DMS153 treated with DMSO at 0.1 percent for 48 hours (cell line): Measurements from ENCODE around the gene PLXNC1.

Experiments
- DNase-seq: peaks from one replicate; lab custom pipeline; 2025; ENCODE audit not compliant: unreplicated experiment; lab: John Stamatoyannopoulos, UW

The PLXNC1 gene

DNA sequence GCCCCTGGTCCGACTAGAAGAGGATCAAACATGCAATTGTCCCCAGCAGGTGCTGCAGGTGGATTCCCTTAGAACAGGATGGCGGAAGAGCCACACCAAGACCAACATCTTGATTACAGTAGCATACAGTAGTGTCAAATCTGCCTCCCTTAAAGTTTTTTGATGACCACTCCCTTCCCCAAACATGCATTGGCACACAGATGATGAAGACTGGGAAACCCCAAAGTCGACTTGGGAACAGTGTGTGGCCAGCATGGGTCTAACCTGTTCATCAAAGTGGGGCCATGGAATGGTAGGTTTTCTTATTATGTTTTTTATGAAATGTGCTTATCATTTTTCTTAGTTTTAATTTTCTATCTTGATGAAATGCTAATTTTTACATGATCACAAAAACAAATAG lies 8.8 kb downstream of the PLXNC1 start:
- DNase-seq = no peak

DNA sequence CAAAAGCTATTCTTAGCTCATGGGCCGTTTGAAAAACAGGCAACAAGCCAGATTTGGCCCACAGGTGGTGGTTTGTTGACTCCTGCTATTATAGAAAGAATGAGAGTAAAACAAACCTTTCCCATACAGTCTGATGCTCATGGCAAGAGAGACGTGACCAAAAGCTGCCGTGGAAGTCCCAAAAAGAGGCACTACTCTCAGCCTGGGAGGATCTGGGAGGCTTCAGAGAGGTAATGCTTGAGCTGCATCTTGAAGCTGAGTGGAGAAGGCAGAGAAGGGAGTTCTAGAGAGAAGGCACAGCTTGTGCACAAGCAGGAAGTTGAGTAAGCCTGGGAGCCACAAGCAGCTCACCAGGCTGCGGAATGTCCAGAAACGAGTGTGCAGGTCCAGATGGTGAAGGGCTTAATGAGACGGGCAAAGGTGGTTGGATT lies 9.6 kb downstream of the PLXNC1 start:
- no peak for DNase-seq

DNA sequence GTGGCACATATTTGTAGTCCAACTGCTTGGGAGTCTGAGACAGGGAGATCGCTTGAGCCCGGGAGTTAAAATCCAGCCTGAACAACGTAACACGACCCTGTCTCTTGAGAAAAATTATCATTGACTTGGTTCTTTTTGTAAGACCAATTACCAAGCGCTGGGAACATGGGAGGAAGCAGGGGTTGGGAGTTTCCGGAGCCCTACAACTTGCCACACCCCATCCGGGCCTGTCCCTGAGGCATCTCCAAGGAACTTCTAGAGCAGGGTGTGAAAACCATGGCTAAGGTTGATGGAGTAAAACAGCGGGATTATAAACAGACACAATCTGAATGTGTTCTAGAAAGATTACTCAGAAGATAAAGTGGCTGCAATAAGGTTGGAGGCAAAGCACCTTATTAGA lies 10.3 kb downstream of the PLXNC1 start:
- no peak for DNase-seq

GRCh38 chr12:94162108-94162507 lies 13.7 kb downstream of the PLXNC1 start:
- DNase-seq = no peak

GRCh38 chr12:94163850-94164249 lies 15.5 kb downstream of the PLXNC1 start:
- DNase-seq = no peak

DNA sequence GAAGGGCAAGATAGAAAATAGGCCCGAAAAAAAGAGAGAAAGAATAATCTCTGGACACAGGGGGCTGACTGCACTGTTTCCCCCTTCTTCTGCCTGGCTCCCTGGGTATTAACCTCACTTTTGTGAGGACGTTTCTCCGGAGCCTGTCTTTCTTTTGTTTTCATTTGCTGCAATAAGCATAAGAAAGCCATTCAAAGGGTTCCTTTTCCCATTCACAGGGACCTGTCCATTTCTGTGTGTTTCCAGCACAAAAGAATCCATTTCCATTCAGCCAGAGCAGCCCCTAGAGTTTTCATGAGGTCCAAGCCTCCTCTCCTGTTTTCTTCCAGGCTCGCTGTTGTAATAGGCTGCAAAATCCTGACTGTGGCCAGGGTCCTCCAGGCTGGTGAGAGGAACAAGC lies 16.8 kb downstream of the PLXNC1 start:
- no peak for DNase-seq

- DNase-seq = no peak
These were observed 17.4 kb downstream of the PLXNC1 start for GRCh38 chr12:94165670-94166364.

GRCh38 chr12:94167071-94167755 lies 18.8 kb downstream of the PLXNC1 start:
- no peak for DNase-seq

DNA sequence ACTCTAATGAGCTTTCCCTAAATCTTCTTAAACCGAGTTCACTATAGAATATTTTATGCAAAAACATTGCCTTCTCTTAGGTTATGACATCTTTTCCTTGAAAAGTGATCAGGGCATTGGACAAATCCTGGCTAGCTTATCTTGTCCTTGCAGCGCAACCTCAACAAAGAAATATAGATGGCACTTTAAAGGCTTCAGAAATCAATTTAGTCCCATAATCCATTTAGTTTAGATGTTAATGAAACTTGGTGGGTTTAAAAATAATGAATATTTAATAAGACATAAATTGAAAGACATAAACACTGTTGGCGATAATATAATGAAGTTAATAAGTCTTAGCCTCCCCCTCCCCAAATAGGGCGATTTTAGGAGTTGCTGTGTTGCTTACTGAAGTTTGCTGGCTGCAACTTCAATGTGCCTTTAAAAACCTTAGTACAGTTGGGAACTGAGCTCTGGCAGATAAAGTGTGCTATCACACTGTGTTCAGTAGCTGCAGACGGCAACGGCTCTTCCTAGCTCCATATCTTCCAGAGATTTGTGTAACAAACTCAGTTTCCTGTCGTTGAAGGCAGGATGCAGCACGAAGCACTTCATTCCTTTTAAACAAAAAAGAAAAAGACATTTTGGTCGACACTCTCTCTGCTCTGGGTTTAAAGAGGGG lies 19.5 kb downstream of the PLXNC1 start:
- DNase-seq = no peak

GRCh38 chr12:94169495-94169894 lies 21.1 kb downstream of the PLXNC1 start:
- DNase-seq = no peak

- no peak for DNase-seq
These were observed 21.8 kb downstream of the PLXNC1 start for GRCh38 chr12:94169966-94170689.

DNA sequence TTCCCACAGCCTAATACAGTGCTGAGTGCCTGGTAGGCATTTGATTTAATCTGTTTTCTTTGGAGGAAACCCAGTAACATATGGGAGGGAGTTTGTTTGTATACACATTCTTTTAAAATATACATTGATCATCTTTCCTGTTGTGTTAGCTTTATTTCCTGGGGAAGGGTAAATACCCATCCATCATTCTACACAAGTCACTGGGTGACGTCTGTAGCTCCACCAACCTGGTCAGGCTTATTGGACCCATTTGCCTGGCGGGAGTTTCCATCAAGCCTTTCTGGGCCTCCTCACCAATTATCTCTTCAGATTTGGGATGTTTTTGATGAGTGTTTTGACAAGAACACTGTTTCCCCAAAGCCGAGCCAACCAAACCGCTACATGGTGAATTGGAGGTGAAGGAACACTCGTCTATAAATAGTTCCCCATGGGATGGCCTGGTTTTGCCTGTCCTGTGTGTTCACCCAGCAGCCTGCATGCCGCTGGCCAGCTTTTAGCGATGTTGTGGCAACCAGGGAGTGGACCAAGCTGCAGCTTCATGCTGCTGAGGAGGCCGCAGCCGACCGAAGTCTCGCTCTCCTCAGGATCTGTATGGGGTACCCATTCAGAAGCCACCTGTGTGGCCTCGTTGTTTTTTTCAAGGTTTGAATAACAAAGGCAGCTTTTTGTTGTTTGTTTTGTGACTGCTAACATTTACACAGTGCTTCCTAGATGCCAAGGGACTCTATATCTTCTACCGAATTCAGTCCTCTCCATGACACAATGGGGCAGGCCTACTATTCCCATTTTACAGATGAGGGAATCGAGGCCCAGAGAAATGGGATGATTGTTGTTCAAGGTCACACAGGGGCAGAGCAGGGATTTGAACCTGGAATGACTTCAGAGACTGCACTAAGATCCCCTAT lies 22.6 kb downstream of the PLXNC1 start:
- DNase-seq = no peak

DNA sequence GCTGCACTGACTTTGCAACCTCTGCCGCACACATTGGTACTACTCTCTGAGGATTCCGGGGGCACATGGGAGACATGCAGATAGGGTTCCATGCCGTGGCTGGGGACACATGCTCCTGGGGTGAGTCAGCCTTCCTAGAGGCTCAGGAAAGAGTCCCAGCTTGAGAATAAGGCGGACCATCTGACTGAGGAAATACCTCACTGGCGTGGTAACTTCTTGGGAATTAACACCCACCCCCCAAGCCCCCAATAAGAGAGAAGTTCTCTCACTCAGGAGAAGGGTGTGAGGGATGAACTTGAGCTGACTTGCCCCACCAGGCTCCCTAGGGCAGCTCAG lies 23.2 kb downstream of the PLXNC1 start:
- no peak for DNase-seq

GRCh38 chr12:94172031-94172430 lies 23.7 kb downstream of the PLXNC1 start:
- no peak for DNase-seq

GRCh38 chr12:94172973-94173372 lies 24.6 kb downstream of the PLXNC1 start:
- DNase-seq = no peak

- DNase-seq = no peak
These were observed 25.4 kb downstream of the PLXNC1 start for GRCh38 chr12:94173660-94174265.

DNA sequence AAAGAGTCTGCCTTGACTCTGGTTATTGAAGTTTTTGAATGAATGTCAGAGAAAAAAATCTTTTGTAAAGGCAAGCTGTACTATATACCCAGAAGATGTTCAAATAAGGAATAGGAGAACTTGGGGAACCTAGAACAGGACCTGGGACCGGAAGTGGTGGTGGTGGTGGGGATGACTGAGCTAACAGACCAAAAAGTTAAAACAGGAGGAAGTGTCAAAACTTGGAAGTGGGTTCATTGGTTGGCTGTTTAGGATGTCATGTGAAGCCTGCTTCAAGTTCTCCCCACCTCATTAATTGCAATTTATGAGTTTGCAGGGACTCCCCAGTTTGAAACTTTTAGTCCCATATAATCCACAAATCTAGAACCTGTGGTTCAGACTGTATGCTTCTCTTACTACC lies 26.2 kb downstream of the PLXNC1 start:
- no peak for DNase-seq

DNA sequence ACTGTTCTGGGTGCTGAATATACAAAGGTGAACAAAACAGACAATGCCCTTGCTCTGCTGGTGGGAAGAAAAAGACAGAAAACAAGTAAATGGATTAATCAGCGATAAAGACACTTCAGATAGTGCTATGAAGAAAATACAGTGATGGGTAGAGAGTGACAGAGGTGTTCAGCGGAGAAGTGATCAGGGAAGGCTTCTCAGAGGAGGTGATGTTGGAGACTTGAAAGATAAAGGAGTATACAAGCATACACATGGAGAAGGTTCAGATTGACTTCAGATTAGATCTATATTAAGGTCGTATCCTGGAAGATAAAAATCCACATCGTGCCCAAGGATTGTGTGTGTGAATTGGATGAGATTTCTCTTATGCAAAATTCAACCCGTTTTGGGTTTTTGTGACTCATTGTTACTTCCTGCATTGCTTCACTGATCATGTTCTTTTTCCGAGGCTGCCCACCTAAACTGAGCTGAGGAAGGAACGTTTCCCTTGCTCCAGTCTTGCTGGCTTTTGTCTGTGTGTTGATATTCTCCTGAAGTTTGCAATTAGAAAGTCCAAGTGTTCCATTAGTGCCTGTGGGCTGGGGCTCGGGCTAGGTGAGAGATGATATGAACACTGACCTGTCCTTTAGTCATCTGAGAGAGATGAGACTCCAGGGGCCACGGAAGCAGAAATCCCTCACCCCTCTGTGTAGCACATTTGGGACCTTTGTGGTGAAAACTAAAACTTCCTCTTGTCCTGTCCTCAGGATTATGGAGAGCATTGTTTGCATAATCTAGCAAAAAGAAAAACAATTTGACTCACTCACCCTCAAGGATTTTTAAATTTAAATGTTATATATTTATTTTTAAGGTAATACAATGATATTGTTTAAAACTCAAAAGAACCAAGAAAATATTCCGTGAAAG lies 27.6 kb downstream of the PLXNC1 start:
- DNase-seq = no peak

DNA sequence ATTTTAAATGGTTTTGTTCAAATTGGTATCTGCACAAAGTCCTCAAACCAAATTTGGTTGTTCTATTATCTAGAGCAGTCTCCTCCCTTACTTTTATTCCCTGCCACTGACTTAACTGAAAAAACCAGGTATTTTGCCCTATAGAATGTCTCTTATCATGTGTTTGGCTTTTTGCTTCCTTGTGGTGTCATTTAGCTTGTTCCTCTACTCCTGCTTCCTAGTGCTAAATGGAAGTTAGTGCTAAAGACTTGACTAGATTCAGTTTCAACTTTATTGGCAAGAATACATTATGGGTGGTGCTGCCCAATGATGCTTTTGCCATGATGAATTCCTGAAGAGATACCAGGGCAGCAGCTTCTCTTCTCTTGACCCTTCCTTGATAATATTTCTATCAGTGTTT lies 29.7 kb downstream of the PLXNC1 start:
- no peak for DNase-seq
